Stomach (tissue), 9 donors: Measurements from ENCODE around the gene COX8A. TPM values are rescaled to one million over a fixed set of nuclear protein-coding genes. Genes with fewer than 3 reads are reported as not detected.

Experiments used
- DNase-seq, 2 donors: peaks; one replicate each; pipeline versions ENCODE4 v3.0.0 to v3.0.0-alpha.2; 2013 to 2019
- H3K27ac ChIP-seq, 5 donors: fragments of 200-600 bp in 4 of 5; sonication (generic) in 4 of 5; one replicate each; pipeline ENCODE4 v1.5.1; 2013 to 2019; ENCODE audit warnings: mild to moderate bottlenecking in 1 of 5, moderate library complexity in 1 of 5
- H3K27me3 ChIP-seq, 3 donors: fragments of 200-600 bp; sonication (generic); one replicate each; pipeline ENCODE4 v1.5.1; 2017 to 2019; ENCODE audit warnings: mixed run types in 1 of 3
- H3K36me3 ChIP-seq, 4 donors: fragments of 200-600 bp; sonication (generic); 1 replicate in 3 of 4; 2 replicates in 1 of 4; pipeline ENCODE4 v1.5.1; 2016 to 2019
- H3K4me1 ChIP-seq, 4 donors: fragments of 200-600 bp; sonication (generic); one replicate each; pipeline ENCODE4 v1.5.1; 2016 to 2019
- H3K4me3 ChIP-seq, 4 donors: fragments of 200-600 bp; sonication (generic) in 3 of 4; one replicate each; pipeline ENCODE4 v1.5.1; 2016 to 2019; ENCODE audit warnings: mild to moderate bottlenecking in 1 of 4
- H3K9me3 ChIP-seq, 4 donors: fragments of 200-600 bp; sonication (generic); one replicate each; pipeline ENCODE4 v1.5.1; 2016 to 2019
- EP300 ChIP-seq: sonication (generic); formaldehyde crosslinking; IDR thresholded peaks from one replicate; pipeline ENCODE4 v1.6.1; 2017; ENCODE audit warnings: antibody characterized with exemption
- POLR2A ChIP-seq, 4 donors: fragments of 450-650 bp; IDR thresholded peaks; one replicate each; pipeline ENCODE4 v1.6.1; 2016; ENCODE audit warnings: antibody characterized with exemption in 4 of 4, control low read depth in 2 of 4, mild to moderate bottlenecking in 1 of 4, moderate library complexity in 1 of 4
- POLR2AphosphoS5 ChIP-seq, 3 donors: sonication (generic); formaldehyde crosslinking; IDR thresholded peaks; one replicate each; pipeline ENCODE4 v1.6.1; 2016; ENCODE audit warnings: antibody characterized with exemption in 3 of 3
- WGBS, 5 donors: extraction: QIAGEN DNeasy Blood & Tissue Kit in 3 of 5; methylation state at CpG; one replicate each; pipeline versions ENCODE4 v1.1.5 to v1.1.7; 2013 to 2018; 5-methylcytosine and 5-hydroxymethylcytosine counted together
- intact Hi-C: fragments of 100-400 bp; cut with DNase I; formaldehyde crosslinking; loops from one replicate; pipeline ENCODE4 v1.15.1; 2023; ENCODE audit warnings: low total_unique reads
- polyA plus RNA-seq, 3 donors: library from polyadenylated mRNA; stranded (reverse); fragments of 200-250 nt; gene quantifications; one replicate each; pipeline ENCODE4 v1.2.3, GENCODE V29; 2013
- total RNA-seq, 5 donors: library from RNA; depleted of rRNA; stranded (reverse); fragments of >200 nt; gene quantifications; one replicate each; pipeline versions ENCODE4 v1.1.0 to v1.2.3, GENCODE V29; 2014 to 2016
- TF ChIP-seq, protein P1 (sequence below), 7 experiments: fragments of 450-650 bp in 4 of 7; fragments of 200-600 bp in 3 of 7; sonication (generic) in 3 of 7; IDR thresholded peaks; one replicate each; pipeline ENCODE4 v1.5.1; 2016 to 2019; ENCODE audit warnings: antibody characterized with exemption in 7 of 7, control low read depth in 2 of 7, mild to moderate bottlenecking in 1 of 7
- donor health status: healthy with polysubstance abuse.
- donor health status: Bipolar disorder and iron deficiency.
- donor health status: healthy.

Gene COX8A
- total and polyA plus RNA-seq, 8 donors, result 107 to 1,045 (median 933) TPM

DNA sequence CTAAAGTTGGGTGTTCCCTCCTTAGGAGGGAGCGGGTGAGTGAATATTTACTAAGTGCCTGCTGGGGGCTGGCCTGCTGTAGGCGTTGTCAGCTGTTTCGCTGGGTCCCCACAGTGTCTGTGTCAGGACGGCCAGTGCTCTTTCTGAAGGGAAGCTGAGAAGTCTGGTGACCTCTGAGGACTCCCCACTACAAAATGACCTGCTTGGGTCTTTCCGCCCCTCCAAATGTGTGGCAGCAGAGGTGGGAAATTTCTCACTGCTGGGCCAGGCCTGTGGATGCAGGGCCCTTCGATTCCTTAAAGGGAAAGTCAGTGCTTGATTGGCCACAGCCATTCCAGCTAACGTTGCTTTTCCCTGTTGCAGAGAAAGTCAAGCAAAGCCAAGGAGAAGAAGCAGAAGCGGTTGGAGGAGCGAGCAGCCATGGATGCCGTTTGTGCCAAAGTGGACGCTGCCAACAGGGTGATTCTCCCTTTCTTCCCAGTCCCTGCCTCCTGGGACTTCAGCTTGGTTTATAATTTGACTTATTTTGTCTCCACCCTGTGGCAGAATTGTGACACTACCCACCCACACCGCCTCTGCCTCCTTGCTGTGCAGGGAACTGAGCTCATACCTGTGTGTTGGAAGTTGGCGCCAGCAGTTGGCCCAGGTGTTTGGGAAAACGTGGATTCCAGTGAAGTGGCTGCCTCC lies 28.8 kb upstream of the COX8A start:
- peaks cover 9 to 34% (median 16%) of the 10 kb centered on the region in 4 donors for H3K4me1 ChIP-seq
- H3K36me3 ChIP-seq, result peaks cover 4 to 48% (median 33%) of the 10 kb centered on the region in 4 donors
- H3K27ac ChIP-seq, result peak overlapping the region in 4 of 5 donors; percentile 49 to 70 (median 55)
- TF ChIP-seq POLR2AphosphoS5 (IDR thresholded peaks at IDR 0.05) (peak in 2 of 3 donors; percentile 7 to 56), POLR2A (IDR thresholded peaks at IDR 0.05) (no peak), EP300 (no peak)
- TF ChIP-seq, protein P1, sequence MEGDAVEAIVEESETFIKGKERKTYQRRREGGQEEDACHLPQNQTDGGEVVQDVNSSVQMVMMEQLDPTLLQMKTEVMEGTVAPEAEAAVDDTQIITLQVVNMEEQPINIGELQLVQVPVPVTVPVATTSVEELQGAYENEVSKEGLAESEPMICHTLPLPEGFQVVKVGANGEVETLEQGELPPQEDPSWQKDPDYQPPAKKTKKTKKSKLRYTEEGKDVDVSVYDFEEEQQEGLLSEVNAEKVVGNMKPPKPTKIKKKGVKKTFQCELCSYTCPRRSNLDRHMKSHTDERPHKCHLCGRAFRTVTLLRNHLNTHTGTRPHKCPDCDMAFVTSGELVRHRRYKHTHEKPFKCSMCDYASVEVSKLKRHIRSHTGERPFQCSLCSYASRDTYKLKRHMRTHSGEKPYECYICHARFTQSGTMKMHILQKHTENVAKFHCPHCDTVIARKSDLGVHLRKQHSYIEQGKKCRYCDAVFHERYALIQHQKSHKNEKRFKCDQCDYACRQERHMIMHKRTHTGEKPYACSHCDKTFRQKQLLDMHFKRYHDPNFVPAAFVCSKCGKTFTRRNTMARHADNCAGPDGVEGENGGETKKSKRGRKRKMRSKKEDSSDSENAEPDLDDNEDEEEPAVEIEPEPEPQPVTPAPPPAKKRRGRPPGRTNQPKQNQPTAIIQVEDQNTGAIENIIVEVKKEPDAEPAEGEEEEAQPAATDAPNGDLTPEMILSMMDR (IDR thresholded peaks at IDR 0.05), result peak in 5 of 7 experiments; percentile 67 to 93 (median 85)
- DNase-seq, result peak; percentile 77 to 90
- 25 to 35% (median 35%) methylated on average over 12 to 14 of the region's 14 CpGs for WGBS, 5 donors
- H3K4me3 ChIP-seq, result peak overlapping the region in 3 of 4 donors; percentile 8 to 22 (median 11)
- intact Hi-C loops, result no loop called here
- H3K27me3 ChIP-seq, result no peaks in the 10 kb centered on the region
- H3K9me3 ChIP-seq, result no peaks in the 10 kb centered on the region

DNA sequence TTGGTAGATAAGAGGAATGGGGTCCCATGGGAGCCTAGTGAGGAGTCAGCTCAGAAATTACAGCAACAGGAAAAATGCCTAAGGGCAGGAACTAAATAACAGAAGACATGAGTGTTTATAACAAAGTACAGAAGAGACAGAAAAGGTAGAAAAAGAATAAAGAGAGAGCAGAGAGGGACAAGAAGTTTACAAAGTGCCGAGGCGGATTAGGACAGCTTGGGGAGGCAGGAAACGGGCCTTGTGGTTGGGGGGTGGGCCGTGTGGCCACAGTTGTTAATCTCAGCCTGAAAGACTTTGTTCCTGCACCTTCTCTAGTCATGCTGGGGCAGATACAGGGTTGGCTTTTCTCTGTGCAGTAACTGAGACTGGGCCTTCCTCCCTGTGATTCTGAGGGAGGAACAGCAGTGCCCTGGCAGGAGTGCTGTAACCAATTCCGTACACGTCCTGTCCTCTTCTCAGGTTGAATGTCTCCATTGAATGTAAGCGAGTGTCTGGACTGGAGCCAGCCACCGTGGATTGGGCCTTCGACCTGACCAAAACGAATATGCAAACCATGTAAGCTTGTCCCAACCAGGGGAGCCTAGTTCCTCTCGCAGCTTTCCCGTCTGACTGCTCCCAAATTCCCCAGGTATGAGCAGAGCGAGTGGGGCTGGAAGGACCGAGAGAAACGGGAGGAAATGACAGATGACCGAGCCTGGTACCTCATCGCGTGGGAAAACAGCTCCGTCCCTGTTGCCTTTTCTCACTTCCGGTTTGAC lies 22.5 kb upstream of the COX8A start:
- intact Hi-C loops, result loop anchor here (5.0 kb wide), 1 partner anchor 120 kb away; no protein-coding TSS in a partner anchor
- no peak for DNase-seq

DNA sequence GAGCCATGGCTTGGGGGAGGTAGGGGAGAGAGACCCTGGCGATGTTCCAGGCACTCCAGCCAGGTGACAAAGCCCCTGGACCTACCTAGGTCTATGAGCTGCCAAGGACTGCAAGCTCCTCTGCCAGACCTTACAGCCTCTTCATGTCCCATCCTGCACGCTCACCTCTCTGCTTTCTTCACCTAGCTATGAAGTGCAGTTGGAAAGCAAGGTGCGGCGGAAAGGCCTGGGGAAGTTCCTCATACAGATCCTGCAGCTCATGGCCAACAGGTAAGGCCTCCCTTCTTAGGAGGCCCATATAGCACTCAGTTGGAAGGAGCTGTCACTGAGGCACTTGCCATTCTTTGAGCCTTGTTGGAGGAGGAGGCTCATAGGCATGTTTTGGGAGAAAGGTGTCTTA lies 21.9 kb upstream of the COX8A start:
- H3K27me3 ChIP-seq, result no peaks in the 10 kb centered on the region
- intact Hi-C loops, result loop anchor here (5.0 kb wide), 1 partner anchor 120 kb away; no protein-coding TSS in a partner anchor
- H3K27ac ChIP-seq, result no peak overlapping the region
- peaks cover 29 to 76% (median 66%) of the 10 kb centered on the region in 4 donors for H3K36me3 ChIP-seq
- H3K4me3 ChIP-seq, result no peak overlapping the region
- H3K9me3 ChIP-seq, result no peaks in the 10 kb centered on the region
- DNase-seq, result no peak
- TF ChIP-seq, protein P1 (IDR thresholded peaks at IDR 0.05), result no peak
- TF ChIP-seq EP300 (no peak), POLR2AphosphoS5 (IDR thresholded peaks at IDR 0.05) (no peak), POLR2A (IDR thresholded peaks at IDR 0.05) (no peak)
- H3K4me1 ChIP-seq, result no peaks in the 10 kb centered on the region
- WGBS, 5 donors, result 95 to 99% (median 98%) methylated on average over 4 of the region's 4 CpGs

More for the DNA sequence above, 22.5 kb upstream of the COX8A start:
- Histone ChIP-seq H3K9me3 (no peaks in the 10 kb centered on the region), H3K4me1 (no peaks in the 10 kb centered on the region), H3K36me3 (peaks cover 29 to 77% (median 73%) of the 10 kb centered on the region in 4 donors), H3K27me3 (no peaks in the 10 kb centered on the region), H3K27ac (peak overlapping the region in 1 of 5 donors; percentile 20), H3K4me3 (no peak overlapping the region)
- TF ChIP-seq EP300 (no peak), POLR2A (IDR thresholded peaks at IDR 0.05) (no peak), POLR2AphosphoS5 (IDR thresholded peaks at IDR 0.05) (no peak)
- TF ChIP-seq, protein P1 (IDR thresholded peaks at IDR 0.05), result no peak
- WGBS, 5 donors, result 63 to 81% (median 77%) methylated on average over 20 of the region's 20 CpGs

DNA sequence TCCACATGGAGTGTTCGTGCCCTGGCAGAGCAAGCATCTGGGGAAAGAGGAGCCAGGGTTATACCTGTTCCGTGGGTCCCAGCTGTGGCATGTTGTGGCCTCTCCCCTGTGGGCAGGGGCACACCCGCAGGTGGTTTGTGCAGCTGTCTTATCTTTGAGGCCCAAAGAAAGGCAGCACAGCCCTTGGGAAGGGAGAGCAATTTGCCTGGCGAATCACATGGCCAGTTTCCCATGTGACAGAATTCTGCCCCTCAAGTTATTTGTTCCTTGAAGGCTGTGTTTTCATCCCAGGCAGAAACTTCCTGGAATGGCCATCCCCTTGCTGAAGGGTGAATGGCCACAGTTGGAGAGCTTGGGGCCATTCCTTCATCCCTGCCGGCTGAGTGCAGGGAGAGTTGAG lies 16.4 kb upstream of the COX8A start:
- intact Hi-C loops, result no loop called here
- TF ChIP-seq POLR2A (IDR thresholded peaks at IDR 0.05) (no peak), POLR2AphosphoS5 (IDR thresholded peaks at IDR 0.05) (no peak), EP300 (no peak)
- TF ChIP-seq, protein P1 (IDR thresholded peaks at IDR 0.05), result no peak
- no peak overlapping the region for H3K4me3 ChIP-seq

More for the DNA sequence above, 16.4 kb upstream of the COX8A start:
- Histone ChIP-seq H3K9me3 (no peaks in the 10 kb centered on the region), H3K4me1 (peaks cover 0 to 11% (median 0%) of the 10 kb centered on the region in 4 donors), H3K27ac (no peak overlapping the region), H3K27me3 (no peaks in the 10 kb centered on the region), H3K36me3 (peaks cover 25 to 44% (median 36%) of the 10 kb centered on the region in 4 donors)
- WGBS, 5 donors, result 59 to 77% (median 74%) methylated on average over 3 to 5 of the region's 5 CpGs
- DNase-seq, result no peak
